Liver (tissue), 9 donors: ENCODE data around the gene TBC1D16. TPM values are rescaled to one million over a fixed set of nuclear protein-coding genes. Genes with fewer than 3 reads are reported as not detected.

Source experiments
- DNase-seq: peaks from one replicate; pipeline ENCODE4 v3.0.0-alpha.2; 2017; ENCODE audit warnings: low spot score
- H3K27ac ChIP-seq, 2 donors: one replicate each; pipeline ENCODE4 v1.7.0; 2013; ENCODE audit warnings: inconsistent platforms in 2 of 2, low read length in 2 of 2, control low read depth in 1 of 2, low read depth in 1 of 2, mild to moderate bottlenecking in 1 of 2
- H3K27me3 ChIP-seq, 4 donors: one replicate each; pipeline versions ENCODE4 v1.6.1 to v1.7.0; 2013; ENCODE audit warnings: low read length in 3 of 4, inconsistent platforms in 1 of 4, mild to moderate bottlenecking in 1 of 4, moderate library complexity in 1 of 4; ENCODE audit not compliant: control insufficient read depth in 4 of 4, insufficient read depth in 4 of 4
- H3K36me3 ChIP-seq, 4 donors: one replicate each; pipeline versions ENCODE4 v1.6.1 to v1.7.0; 2013; ENCODE audit warnings: low read length in 3 of 4, mild to moderate bottlenecking in 3 of 4, low read depth in 1 of 4, moderate library complexity in 1 of 4; ENCODE audit not compliant: control insufficient read depth in 4 of 4, insufficient read depth in 3 of 4
- H3K4me1 ChIP-seq, 4 donors: one replicate each; pipeline versions ENCODE4 v1.6.1 to v1.7.0; 2013; ENCODE audit warnings: low read length in 3 of 4, mild to moderate bottlenecking in 3 of 4, moderate library complexity in 1 of 4; ENCODE audit not compliant: control insufficient read depth in 4 of 4, insufficient read depth in 4 of 4
- H3K4me3 ChIP-seq, 3 donors: one replicate each; pipeline versions ENCODE4 v1.6.1 to v1.7.0; 2013; ENCODE audit warnings: low read length in 3 of 3, control low read depth in 1 of 3, low read depth in 1 of 3, mild to moderate bottlenecking in 1 of 3
- H3K9ac ChIP-seq, 2 donors: one replicate each; pipeline ENCODE4 v1.7.0; 2013; ENCODE audit warnings: low read length in 2 of 2, mild to moderate bottlenecking in 2 of 2, moderate library complexity in 2 of 2, control low read depth in 1 of 2, low read depth in 1 of 2
- H3K9me3 ChIP-seq, 4 donors: one replicate each; pipeline versions ENCODE4 v1.6.1 to v1.7.0; 2013; ENCODE audit warnings: low read length in 3 of 4; ENCODE audit not compliant: control insufficient read depth in 4 of 4
- EGR1 ChIP-seq, 2 donors: IDR thresholded peaks; 2 replicates each; pipeline ENCODE4 v1.6.1; 2016 to 2018; ENCODE audit warnings: antibody characterized with exemption in 2 of 2, low read depth in 2 of 2
- FOXA1 ChIP-seq: IDR thresholded peaks from 2 replicates; pipeline ENCODE4 v1.6.1; 2016; ENCODE audit warnings: antibody characterized with exemption
- FOXA2 ChIP-seq: IDR thresholded peaks from 2 replicates; pipeline ENCODE4 v1.6.1; 2016; ENCODE audit warnings: antibody characterized with exemption
- GABPA ChIP-seq, 2 donors: IDR thresholded peaks in 1 of 2; conservative IDR thresholded peaks in 1 of 2; 2 replicates each; pipeline ENCODE4 v1.6.1; 2016; ENCODE audit warnings: antibody characterized with exemption in 2 of 2, mild to moderate bottlenecking in 1 of 2, moderate library complexity in 1 of 2
- HNF4A ChIP-seq, 2 donors: conservative IDR thresholded peaks; 2 replicates each; pipeline ENCODE4 v1.6.1; 2016; ENCODE audit warnings: antibody characterized with exemption in 2 of 2, mild to moderate bottlenecking in 2 of 2
- HNF4G ChIP-seq: IDR thresholded peaks from 2 replicates; pipeline ENCODE4 v1.6.1; 2016; ENCODE audit warnings: antibody characterized with exemption
- JUND ChIP-seq, 2 donors: IDR thresholded peaks; 2 replicates each; pipeline ENCODE4 v1.6.1; 2016; ENCODE audit warnings: antibody characterized with exemption in 2 of 2
- NR2F2 ChIP-seq: IDR thresholded peaks from 2 replicates; pipeline ENCODE4 v1.6.1; 2016; ENCODE audit warnings: antibody characterized with exemption
- RAD21 ChIP-seq, 2 donors: IDR thresholded peaks; 2 replicates each; pipeline ENCODE4 v1.6.1; 2016; ENCODE audit warnings: antibody characterized with exemption in 2 of 2, mild to moderate bottlenecking in 2 of 2
- RXRA ChIP-seq, 2 donors: IDR thresholded peaks; 2 replicates each; pipeline ENCODE4 v1.6.1; 2017 to 2018; ENCODE audit warnings: antibody characterized with exemption in 2 of 2, mild to moderate bottlenecking in 1 of 2
- SP1 ChIP-seq: IDR thresholded peaks from 2 replicates; pipeline ENCODE4 v1.6.1; 2018; ENCODE audit warnings: antibody characterized with exemption, mild to moderate bottlenecking
- TAF1 ChIP-seq: conservative IDR thresholded peaks from 2 replicates; pipeline ENCODE4 v1.6.1; 2016; ENCODE audit warnings: antibody characterized with exemption, mild to moderate bottlenecking
- YY1 ChIP-seq: IDR thresholded peaks from 2 replicates; pipeline ENCODE4 v1.6.1; 2016; ENCODE audit warnings: antibody characterized with exemption, mild to moderate bottlenecking
- WGBS: extraction: QIAGEN DNeasy Blood & Tissue Kit; methylation state at CpG from one replicate; pipeline ENCODE4 v1.1.7; 2013; 5-methylcytosine and 5-hydroxymethylcytosine counted together
- polyA plus RNA-seq, 2 donors: library from polyadenylated mRNA; stranded (reverse) in 1 of 2; unstranded in 1 of 2; fragments of 200-250 nt in 1 of 2; fragments of >200 nt in 1 of 2; fragmentation: Nextera tagmentation in 1 of 2; extraction: Ambion mirVana in 1 of 2; gene quantifications; one replicate each; pipeline versions ENCODE4 v1.2.1 to v1.2.3, GENCODE V29; 2013 to 2015
- total RNA-seq, 2 donors: library from RNA; depleted of rRNA; stranded (reverse); fragments of >200 nt; gene quantifications; one replicate each; pipeline ENCODE4 v1.2.3, GENCODE V29; 2014
- TF ChIP-seq, protein P1 (sequence below): IDR thresholded peaks from 2 replicates; pipeline ENCODE4 v1.6.1; 2016; ENCODE audit warnings: antibody characterized with exemption
- TF ChIP-seq, protein P2 (sequence below): IDR thresholded peaks from 2 replicates; pipeline ENCODE4 v1.6.1; 2016; ENCODE audit warnings: antibody characterized with exemption
- TF ChIP-seq, protein P3 (sequence below): IDR thresholded peaks from 2 replicates; pipeline ENCODE4 v1.6.1; 2016; ENCODE audit warnings: antibody characterized with exemption, mild to moderate bottlenecking
- TF ChIP-seq, protein P4 (sequence below): IDR thresholded peaks from 2 replicates; pipeline ENCODE4 v1.6.1; 2016; ENCODE audit warnings: antibody characterized with exemption
- TF ChIP-seq, protein P5 (sequence below): fragments of 150-350 bp; IDR thresholded peaks from 2 replicates; pipeline ENCODE4 v1.5.1; 2017; ENCODE audit warnings: improper control_type of control experiment, low read depth, low read length; ENCODE audit not compliant: missing input control
- donor health status: healthy.
- donor health status: healthy.
- donor health status: healthy.
- donor health status: healthy.
- donor health status: healthy.

Gene TBC1D16
- total and polyA plus RNA-seq, 4 donors, result 3.4 to 29.5 (median 4.7) TPM

DNA sequence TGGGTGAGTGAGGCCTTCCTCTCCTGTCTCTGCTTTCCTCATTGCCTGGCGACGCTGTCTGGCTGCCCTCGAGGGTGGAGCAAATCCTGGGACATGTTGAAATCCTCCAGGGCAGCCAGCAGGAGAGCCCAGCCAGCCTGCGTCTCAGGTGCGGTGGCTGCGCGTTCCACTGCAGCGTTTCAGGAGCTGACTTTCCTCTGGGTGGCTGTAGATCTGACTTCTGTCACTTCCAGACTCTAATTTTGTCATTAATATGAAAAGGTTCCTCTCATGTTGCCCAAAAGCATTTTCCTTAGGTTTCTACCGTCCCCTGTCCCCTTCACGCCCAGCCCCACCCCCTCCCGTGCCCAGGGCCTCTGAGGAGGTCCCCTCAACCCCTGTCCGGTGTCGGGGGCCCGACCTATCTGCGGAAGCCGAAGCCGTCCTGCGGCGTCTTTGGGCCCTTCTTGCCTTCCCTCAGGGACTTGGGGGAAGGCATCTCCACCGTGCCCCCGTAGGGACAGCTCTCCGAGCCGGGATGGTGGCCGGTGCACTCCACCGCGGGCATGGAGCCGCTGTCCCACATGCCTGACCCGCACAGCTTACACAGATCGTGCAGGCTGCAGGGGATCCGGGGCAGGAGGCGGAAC, 95.1 kb downstream of the TBC1D16 start:
- no peaks in the 10 kb centered on the region for H3K9me3 ChIP-seq
- H3K36me3 ChIP-seq, result peaks cover 3 to 17% (median 5%) of the 10 kb centered on the region in 4 donors
- peaks cover 0 to 2% (median 0%) of the 10 kb centered on the region in 4 donors for H3K4me1 ChIP-seq
- H3K27me3 ChIP-seq, result no peaks in the 10 kb centered on the region
- no peak overlapping the region for H3K27ac ChIP-seq
- WGBS, result 94% methylated on average over 31 of the region's 31 CpGs
- H3K4me3 ChIP-seq, result no peak overlapping the region
- no peak for DNase-seq
- no peak overlapping the region for H3K9ac ChIP-seq
- TF ChIP-seq EGR1 (IDR thresholded peaks at IDR 0.05; ENCODE audit: low read depth in 2 of 2) (no peak), RAD21 (IDR thresholded peaks at IDR 0.05) (no peak), YY1 (no peak), GABPA (IDR thresholded peaks at IDR 0.05 in 1 of 2, conservative IDR thresholded peaks at IDR 0.05 in 1 of 2) (no peak), HNF4A (conservative IDR thresholded peaks at IDR 0.05) (no peak), RXRA (IDR thresholded peaks at IDR 0.05) (no peak)
- TF ChIP-seq, protein P1, sequence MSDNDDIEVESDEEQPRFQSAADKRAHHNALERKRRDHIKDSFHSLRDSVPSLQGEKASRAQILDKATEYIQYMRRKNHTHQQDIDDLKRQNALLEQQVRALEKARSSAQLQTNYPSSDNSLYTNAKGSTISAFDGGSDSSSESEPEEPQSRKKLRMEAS, result no peak
- TF ChIP-seq, protein P2, sequence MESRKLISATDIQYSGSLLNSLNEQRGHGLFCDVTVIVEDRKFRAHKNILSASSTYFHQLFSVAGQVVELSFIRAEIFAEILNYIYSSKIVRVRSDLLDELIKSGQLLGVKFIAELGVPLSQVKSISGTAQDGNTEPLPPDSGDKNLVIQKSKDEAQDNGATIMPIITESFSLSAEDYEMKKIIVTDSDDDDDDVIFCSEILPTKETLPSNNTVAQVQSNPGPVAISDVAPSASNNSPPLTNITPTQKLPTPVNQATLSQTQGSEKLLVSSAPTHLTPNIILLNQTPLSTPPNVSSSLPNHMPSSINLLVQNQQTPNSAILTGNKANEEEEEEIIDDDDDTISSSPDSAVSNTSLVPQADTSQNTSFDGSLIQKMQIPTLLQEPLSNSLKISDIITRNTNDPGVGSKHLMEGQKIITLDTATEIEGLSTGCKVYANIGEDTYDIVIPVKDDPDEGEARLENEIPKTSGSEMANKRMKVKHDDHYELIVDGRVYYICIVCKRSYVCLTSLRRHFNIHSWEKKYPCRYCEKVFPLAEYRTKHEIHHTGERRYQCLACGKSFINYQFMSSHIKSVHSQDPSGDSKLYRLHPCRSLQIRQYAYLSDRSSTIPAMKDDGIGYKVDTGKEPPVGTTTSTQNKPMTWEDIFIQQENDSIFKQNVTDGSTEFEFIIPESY, result no peak

DNA sequence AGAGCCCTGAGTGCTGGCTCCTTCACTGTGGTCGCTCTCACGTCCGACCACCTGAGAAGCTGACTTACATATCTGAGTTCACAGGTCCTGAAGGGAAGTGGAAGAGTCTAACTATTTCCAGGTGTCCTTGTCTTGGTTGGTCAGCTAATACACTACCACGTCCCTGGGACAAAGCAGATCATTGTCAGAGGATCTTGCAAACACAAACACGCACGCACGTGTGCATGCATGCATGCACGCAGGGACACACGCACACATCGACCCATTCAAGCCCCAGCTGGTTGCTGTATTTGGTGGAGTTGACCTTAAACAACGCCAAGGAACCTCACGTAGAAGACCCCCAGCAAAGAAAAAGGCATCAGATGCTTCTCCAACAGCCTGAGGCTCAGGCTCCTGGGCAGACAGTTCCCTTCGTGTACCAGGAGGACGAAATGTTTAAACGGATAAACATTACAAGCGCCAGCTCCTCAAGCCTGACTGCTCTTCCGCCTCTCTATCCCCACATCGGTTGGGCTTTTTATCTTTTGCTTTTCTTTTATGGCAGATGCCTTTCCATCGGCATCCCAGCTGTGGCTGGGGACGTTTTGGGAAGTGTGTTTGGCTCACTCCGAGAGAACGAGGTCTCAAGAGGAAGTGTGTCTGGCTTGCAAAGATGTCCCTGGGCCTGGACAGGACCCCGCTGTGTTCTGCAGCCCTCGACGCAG, 95.8 kb downstream of the TBC1D16 start:
- TF ChIP-seq HNF4G, result no peak
- TF ChIP-seq NR2F2, result no peak
- no peak for TF ChIP-seq HNF4A (conservative IDR thresholded peaks at IDR 0.05)
- TF ChIP-seq TAF1, result no peak
- TF ChIP-seq YY1, result no peak
- TF ChIP-seq, protein P3, sequence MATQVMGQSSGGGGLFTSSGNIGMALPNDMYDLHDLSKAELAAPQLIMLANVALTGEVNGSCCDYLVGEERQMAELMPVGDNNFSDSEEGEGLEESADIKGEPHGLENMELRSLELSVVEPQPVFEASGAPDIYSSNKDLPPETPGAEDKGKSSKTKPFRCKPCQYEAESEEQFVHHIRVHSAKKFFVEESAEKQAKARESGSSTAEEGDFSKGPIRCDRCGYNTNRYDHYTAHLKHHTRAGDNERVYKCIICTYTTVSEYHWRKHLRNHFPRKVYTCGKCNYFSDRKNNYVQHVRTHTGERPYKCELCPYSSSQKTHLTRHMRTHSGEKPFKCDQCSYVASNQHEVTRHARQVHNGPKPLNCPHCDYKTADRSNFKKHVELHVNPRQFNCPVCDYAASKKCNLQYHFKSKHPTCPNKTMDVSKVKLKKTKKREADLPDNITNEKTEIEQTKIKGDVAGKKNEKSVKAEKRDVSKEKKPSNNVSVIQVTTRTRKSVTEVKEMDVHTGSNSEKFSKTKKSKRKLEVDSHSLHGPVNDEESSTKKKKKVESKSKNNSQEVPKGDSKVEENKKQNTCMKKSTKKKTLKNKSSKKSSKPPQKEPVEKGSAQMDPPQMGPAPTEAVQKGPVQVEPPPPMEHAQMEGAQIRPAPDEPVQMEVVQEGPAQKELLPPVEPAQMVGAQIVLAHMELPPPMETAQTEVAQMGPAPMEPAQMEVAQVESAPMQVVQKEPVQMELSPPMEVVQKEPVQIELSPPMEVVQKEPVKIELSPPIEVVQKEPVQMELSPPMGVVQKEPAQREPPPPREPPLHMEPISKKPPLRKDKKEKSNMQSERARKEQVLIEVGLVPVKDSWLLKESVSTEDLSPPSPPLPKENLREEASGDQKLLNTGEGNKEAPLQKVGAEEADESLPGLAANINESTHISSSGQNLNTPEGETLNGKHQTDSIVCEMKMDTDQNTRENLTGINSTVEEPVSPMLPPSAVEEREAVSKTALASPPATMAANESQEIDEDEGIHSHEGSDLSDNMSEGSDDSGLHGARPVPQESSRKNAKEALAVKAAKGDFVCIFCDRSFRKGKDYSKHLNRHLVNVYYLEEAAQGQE, result no peak
- TF ChIP-seq SP1, result no peak
- TF ChIP-seq, protein P4, sequence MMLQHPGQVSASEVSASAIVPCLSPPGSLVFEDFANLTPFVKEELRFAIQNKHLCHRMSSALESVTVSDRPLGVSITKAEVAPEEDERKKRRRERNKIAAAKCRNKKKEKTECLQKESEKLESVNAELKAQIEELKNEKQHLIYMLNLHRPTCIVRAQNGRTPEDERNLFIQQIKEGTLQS, result no peak
- no peak for TF ChIP-seq GABPA (IDR thresholded peaks at IDR 0.05 in 1 of 2, conservative IDR thresholded peaks at IDR 0.05 in 1 of 2)
- TF ChIP-seq RAD21 (IDR thresholded peaks at IDR 0.05), result no peak
- TF ChIP-seq, protein P2, result no peak
- no peak for TF ChIP-seq EGR1 (IDR thresholded peaks at IDR 0.05; ENCODE audit: low read depth in 2 of 2)
- TF ChIP-seq JUND (IDR thresholded peaks at IDR 0.05), result no peak
- TF ChIP-seq FOXA2, result no peak
- TF ChIP-seq, protein P5, sequence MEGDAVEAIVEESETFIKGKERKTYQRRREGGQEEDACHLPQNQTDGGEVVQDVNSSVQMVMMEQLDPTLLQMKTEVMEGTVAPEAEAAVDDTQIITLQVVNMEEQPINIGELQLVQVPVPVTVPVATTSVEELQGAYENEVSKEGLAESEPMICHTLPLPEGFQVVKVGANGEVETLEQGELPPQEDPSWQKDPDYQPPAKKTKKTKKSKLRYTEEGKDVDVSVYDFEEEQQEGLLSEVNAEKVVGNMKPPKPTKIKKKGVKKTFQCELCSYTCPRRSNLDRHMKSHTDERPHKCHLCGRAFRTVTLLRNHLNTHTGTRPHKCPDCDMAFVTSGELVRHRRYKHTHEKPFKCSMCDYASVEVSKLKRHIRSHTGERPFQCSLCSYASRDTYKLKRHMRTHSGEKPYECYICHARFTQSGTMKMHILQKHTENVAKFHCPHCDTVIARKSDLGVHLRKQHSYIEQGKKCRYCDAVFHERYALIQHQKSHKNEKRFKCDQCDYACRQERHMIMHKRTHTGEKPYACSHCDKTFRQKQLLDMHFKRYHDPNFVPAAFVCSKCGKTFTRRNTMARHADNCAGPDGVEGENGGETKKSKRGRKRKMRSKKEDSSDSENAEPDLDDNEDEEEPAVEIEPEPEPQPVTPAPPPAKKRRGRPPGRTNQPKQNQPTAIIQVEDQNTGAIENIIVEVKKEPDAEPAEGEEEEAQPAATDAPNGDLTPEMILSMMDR, result no peak
- no peak for TF ChIP-seq FOXA1
- Histone ChIP-seq H3K9ac (no peak overlapping the region), H3K27ac (no peak overlapping the region), H3K4me3 (no peak overlapping the region), H3K27me3 (no peaks in the 10 kb centered on the region), H3K4me1 (peaks cover 0 to 2% (median 0%) of the 10 kb centered on the region in 4 donors), H3K36me3 (peaks cover 3 to 17% (median 5%) of the 10 kb centered on the region in 4 donors), H3K9me3 (no peaks in the 10 kb centered on the region)
- DNase-seq, result no peak
- WGBS, result 91% methylated on average over 25 of the region's 25 CpGs
